Stimulated activated CD4-positive, alpha-beta T cell treated with anti-CD3 and anti-CD28 coated beads, Interleukin-1b, Interleukin-23, amount 100 ng/mL, for 4 hours (primary cell): ENCODE data around the gene PLIN5.

Source experiments
- DNase-seq, 2 donors: peaks; one replicate each; pipeline ENCODE4 v3.0.0-alpha.2; 2020; ENCODE audit warnings: low read depth in 2 of 2

PLIN5 gene

GRCh38 chr19:4534836-4535658 is at the start of gene PLIN5:
Gene PLIN5 (minus strand): TSS chr19:4535224. CDS start chr19:4534074, 1,150 bp downstream.
- peak; percentile 6 to 39 for DNase-seq

- peak in 1 of 2 donors; percentile 34 for DNase-seq
Observed at GRCh38 chr19:4583961-4584669, 49.1 kb upstream of the PLIN5 start.

DNA sequence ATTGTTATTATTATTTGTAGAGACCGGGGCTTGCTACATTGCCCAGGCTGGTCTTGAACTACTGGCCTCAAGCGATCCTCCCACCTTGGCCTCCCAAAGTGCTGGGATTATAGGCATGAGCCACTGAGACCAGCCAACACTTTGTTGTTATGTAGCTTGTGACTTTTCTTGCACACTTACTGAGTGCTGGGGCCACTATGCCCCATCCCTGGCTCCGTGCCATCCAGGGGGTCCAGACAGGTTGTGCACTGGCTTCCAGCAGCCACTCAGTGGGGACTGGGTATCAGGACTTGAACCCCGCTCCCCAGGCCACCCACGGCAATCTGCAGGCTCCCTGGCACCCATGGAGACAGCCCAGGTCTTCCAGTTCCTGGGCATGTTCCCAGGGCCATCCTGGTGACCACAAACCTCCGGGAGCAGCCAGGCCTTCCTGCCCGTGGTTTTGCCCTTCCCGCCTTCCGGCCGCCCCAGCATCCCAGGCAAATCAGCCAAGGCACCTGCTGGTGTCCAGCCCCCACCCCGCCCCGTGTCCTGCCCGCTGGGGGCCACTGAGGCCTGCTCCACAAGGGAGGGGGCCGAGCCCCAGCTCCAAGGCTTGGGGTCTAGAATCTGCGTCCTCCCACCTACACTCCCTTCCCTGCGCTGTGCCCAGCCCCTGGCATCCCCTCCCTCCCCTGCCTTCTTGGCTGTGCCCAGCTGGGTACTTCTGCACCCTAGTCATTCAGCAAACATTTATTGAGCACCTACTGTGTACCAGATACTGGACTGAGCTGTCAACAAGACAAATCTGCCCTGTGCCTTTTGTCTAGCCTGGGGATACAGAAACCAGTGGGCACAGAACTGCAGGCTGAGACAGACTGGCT is 48.2 kb upstream of the PLIN5 start:
- no peak for DNase-seq

GRCh38 chr19:4581666-4582553 is 46.9 kb upstream of the PLIN5 start:
- no peak for DNase-seq

DNA sequence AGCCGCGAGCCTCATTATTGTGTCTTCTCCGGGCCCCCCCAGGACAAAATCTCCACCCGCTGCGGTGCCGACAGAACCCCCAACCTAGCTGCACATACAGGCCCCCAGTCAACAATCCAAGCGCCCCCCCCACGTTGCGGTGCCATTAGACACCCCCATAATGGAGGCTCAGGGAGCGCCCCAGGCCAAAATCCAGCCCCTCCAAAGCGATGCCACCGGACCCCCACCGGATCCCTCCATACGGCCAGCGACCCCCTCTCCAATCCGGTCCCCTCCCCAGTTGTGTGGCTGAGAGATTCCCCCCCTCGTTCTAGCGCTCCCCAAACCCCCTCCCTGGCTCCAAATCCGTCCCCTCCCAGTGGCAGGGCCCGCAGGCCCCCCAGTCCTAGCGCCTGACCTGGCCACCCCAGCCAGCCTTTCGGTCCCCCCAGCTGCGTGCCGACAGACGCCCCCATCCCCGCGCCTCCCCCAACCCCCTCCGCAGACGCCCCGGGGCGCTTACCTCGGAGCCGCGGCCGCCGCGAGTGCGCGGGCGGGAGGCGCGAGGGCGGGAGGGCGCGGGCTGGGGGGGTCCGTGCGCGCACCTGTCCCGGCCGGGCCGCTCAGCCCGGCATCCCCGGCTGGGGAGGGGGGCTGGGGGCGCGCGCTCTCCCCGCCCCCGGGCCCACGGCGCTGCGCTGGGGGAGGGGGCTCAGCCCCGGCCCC is 46.1 kb upstream of the PLIN5 start:
- no peak for DNase-seq

DNA sequence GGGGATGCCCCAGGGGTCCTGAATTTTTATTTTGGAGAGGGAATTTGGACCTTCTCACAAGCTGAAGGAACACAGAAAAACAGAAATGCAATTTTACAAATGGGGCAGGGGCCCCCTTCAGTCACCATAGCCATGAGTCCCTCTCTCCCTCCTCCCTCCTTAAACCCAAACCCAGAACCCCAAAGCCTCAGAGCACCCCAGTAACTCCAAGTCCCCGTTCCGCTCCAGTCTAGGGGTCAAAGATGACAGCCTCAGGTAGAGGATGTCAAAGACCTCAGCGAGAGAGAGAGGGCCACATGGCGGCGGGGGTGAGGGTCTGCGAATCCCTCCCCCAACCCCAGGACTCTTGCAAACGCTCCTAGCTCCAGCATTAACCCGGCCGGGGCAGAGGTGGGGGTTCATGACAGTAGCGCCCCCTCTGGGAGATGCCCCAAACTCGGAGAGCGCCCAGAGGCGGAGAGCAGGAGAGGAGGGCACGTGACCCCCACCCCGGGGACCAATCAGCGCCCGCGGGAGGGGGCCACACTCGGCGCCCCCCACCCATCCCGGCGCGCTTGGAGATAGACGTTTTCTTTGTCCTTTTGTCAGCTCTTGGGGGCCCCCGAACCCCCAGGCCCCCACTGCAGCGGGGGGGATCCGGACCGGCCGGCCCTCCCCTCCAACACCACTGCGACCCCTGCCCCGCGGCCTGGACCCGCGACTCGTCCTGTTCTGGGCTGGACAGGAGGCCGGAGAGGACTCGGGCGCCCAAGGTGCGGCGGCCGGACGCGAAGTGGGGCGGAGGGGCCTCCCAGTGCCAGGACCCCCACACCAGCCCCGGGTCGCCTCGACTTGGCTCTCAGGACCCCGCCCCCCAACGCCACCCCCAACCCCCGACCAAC is 45.2 kb upstream of the PLIN5 start:
- DNase-seq: no peak

GRCh38 chr19:4579389-4579788 is 44.4 kb upstream of the PLIN5 start:
- DNase-seq: no peak

GRCh38 chr19:4578552-4579248 is 43.7 kb upstream of the PLIN5 start:
- no peak for DNase-seq

DNA sequence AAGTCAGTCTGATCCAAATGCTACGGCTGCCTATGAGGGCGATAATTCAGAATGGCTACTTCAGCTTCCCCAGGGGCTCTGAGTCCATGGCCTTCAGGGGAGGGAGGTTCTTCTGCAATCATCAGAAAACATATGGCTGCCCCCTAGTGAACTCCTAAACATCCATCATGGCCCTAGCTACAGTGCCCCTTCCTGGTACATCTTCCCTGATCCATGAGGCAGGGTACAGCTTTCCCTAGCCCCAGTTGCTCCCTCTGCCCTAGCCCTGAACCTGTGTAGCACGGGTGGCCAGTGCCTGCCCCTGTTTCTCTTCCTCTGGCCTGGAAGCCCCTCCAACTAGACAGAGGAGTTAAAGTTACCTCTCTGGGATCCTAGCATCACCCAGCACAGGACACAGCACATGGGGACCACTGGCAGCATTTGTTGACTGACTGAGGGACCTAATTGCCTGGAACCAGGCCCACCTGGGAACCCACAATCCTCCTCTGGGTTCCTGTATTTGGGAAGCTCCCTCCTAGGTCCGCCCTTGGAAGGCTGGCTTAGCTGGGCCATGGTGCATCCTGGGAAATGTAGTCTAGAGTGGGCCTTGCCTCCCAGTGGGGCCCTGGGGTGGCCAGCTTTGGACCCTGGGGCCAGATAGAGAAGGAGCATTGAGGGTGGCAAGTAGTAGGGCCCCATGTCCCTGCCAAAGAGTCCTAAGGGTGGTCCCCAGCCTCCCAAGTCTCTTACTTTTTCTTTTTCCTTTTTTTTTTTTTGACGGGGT is 42.2 kb upstream of the PLIN5 start:
- DNase-seq: no peak

DNA sequence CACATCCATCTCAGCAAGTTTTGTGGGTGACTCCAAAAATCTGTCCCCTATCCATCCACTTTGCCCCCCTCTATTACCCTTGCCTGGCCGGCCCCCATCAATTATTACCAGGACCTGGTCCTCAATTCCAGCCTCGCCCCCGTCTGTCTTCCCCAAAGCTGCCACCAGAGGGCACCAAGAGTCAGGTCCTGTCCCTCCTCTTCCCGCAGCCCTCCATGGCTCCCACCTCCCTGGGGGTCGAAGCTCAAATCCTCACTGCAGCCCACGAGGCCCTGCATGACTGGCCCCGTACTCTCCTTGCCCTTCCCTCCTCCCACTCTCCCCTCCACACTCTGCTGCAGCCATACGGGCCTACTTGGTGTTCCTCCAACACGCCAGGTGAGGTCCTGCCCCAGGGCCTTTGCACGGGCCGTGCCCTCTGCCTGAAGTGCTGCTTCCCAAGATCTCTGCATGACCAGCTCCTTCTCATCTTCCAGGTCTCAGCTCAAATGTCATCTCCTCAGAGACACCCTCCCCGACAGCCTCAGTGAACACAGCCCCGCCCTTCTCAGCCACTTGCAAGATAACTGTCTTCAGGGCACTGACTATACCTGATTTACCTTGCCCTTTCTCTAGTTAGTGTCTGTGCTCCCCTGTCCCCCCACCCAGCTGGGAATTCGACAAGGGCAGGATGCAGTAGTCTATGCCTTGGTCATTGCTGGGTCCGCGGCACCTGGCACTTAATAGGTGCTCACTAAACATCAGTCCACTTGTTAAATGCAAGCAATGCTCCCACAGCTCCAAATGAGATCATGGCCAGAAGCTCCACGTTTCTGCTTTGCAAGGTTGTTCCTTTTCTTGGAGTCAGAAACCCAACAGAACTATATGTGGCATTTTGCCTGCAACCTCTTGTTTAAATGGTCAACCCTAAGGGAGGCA is 41.3 kb upstream of the PLIN5 start:
- DNase-seq: peak; percentile 59 to 66

DNA sequence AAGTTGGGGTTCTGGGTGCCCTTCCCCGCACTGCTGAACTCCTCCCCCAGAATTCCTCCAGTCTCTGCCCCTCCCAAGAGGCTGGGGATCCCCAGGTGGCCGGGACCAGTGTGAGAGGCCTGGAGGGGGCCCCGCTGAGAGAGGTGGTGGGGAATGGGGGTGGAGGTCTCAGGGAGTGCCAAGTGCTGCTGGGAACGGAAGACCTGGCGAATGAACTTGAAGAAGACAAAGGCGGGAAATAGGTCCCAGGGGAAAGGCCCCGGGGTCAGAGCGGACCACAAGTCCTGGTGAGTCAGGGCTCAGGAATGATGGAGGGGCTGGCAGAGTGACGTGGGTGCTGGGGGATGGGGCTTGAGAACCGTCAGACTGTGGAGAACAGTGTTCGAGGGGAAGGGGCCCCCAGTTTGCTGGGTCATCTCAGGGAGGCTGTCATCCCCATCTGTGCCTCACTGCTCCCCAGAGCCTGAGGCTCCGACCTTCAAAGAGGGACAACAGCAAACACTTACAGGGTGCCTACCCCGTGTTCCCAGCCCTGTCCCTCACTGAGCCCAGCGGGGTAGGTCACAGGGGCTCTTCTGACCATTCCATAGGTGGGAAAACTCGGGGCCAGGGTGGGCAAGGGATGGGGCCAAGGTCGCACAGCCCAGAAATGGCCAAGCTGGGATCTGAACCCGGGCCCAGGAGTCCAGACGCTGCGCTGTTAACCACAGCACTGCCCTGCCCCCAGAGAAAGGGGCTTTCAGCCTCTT is 40.4 kb upstream of the PLIN5 start:
- DNase-seq: no peak

DNA sequence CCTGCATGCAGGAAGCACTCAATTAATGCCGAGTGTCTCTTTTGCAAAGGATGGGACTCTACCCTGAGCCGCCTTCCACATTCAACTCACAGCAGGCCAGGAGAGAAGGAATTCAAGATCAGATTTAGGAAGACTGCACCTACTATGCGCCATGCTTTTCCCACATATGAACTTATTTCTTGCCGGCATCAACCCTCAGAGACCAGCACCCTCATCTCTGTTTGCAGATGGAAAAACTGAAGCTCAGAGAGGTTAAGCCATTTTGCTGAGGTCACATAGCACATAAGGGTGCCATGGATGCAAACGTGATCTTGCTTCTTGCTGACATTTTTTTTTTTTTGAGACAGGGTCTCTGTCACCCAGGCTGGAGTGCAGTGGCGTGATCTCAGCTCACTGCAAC is 38.7 kb upstream of the PLIN5 start:
- DNase-seq: no peak

GRCh38 chr19:4571305-4571917 is 36.4 kb upstream of the PLIN5 start:
- DNase-seq: no peak

DNA sequence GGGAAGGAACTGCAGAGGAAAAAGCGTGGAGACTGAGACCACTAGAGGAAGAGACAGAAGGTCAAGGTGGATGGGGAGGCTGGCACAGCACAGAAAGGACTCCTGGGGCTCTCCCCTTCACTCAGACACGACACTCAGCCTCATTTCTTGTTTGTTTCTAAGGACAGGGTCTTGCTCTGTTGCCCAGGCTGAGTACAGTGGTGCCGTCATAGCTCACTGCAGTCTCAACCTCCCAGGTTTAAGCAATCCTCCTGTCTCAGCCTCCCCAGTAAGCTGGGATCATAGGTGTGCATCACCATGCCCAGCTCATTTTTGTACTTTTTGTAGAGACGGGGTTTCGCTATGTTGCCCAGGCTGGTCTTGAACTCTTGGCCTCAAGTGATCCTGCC is 35.9 kb upstream of the PLIN5 start:
- no peak for DNase-seq

- no peak for DNase-seq
Observed at GRCh38 chr19:4570402-4570801, 35.4 kb upstream of the PLIN5 start.

GRCh38 chr19:4568886-4569285 is 33.9 kb upstream of the PLIN5 start:
- DNase-seq: no peak
